ENCODE measurements around the gene WNT5B. TPM values are rescaled to one million over a fixed set of nuclear protein-coding genes. Genes with fewer than 3 reads are reported as not detected.
A peak's percentile ranks its signal among the peaks of the same experiment; 100 is the strongest.
"Not testable (repeated sequence)": the region's sequence is repeated elsewhere in the genome, so short reads cannot be mapped to it uniquely, and the experiment has no call there.

The WNT5B gene
- total and polyA plus RNA-seq, 5 donors from 2014 or later: not detected

DNA sequence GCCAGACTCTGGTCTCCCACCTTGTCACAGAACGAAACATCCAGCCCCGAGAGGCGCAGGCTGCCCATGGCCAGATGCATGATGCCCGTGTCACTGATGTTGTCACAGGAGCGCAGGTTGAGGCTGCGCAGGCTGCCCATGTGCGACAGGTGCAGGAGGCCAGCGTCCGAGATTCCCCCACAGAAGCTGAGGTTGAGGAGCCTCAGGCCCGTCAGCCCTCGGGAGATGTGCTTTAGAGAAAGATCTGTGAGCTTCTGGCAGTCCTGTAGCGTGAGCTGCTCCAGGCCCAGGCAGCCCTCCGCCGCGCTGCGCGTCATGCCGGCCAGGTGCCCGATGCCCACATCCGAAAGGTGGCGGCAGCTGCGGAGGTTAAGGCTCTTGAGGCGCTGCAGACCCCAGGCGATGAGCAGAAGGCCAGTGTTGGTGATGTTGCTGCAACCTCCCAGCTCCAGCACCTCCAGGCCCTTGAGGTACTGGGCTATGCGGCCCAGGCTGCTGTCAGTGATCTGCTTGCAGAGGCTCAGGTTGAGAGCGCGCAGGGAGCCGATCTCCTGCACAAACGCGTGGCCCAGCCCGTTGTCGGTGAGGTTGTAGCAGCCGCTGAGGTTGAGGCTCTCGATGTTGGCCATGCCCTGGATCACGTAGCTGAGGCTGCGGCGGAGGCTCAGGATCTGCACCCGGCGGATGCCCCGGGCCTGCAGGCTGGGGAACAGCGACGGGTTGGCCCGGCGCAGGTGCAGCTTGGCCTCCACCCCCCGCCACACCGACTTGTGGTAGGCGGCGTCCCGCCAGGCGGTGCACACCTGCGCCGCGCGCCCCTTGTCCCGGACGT is 35.6 kb upstream of the WNT5B start:
- peak overlapping the region; percentile 71 to 93 (median 74) for H3K27ac Mint-ChIP-seq
- peak overlapping the region; percentile 90 for H3K4me3 ChIP-seq (ENCODE audit: low read depth, low read length)
- H3K4me1 Mint-ChIP-seq: peaks cover 16 to 59% (median 50%) of the 10 kb centered on the region in 4 donors
- peak; percentile 25 to 35 for ATAC-seq (ENCODE audit: low read depth in 2 of 2)
- H3K27me3 Mint-ChIP-seq: no peaks in the 10 kb centered on the region
- H3K36me3 ChIP-seq (ENCODE audit: control insufficient read depth, insufficient read depth, low read length): no peaks in the 10 kb centered on the region
- H3K27me3 ChIP-seq (ENCODE audit: control insufficient read depth, insufficient read depth, low read length): no peaks in the 10 kb centered on the region
- peaks cover 9% of the 10 kb centered on the region for H3K36me3 Mint-ChIP-seq
- peaks cover 0 to 2% (median 0%) of the 10 kb centered on the region in 7 donors for H3K9me3 Mint-ChIP-seq
- peak; percentile 52 to 75 (median 66) for DNase-seq
- H3K4me3 Mint-ChIP-seq: peak overlapping the region; percentile 95 to 97 (median 96)
- H3K9me3 ChIP-seq (ENCODE audit: control insufficient read depth in 2 of 2, low read length in 2 of 2): no peaks in the 10 kb centered on the region
- peak overlapping the region; percentile 74 for H3K27ac ChIP-seq (ENCODE audit: insufficient read depth, low read length, poor library complexity, severe bottlenecking)
- peaks cover 58% of the 10 kb centered on the region for H3K4me1 ChIP-seq (ENCODE audit: control insufficient read depth, insufficient read depth, low read length, poor library complexity, severe bottlenecking)

GRCh38 chr12:1594006-1594260 is 35.1 kb upstream of the WNT5B start:
- Mint-ChIP-seq H3K27ac (peak overlapping the region in 1 of 3 donors; percentile 74), H3K36me3 (peaks cover 9% of the 10 kb centered on the region)
- no peak for ATAC-seq (ENCODE audit: low read depth in 2 of 2)

DNA sequence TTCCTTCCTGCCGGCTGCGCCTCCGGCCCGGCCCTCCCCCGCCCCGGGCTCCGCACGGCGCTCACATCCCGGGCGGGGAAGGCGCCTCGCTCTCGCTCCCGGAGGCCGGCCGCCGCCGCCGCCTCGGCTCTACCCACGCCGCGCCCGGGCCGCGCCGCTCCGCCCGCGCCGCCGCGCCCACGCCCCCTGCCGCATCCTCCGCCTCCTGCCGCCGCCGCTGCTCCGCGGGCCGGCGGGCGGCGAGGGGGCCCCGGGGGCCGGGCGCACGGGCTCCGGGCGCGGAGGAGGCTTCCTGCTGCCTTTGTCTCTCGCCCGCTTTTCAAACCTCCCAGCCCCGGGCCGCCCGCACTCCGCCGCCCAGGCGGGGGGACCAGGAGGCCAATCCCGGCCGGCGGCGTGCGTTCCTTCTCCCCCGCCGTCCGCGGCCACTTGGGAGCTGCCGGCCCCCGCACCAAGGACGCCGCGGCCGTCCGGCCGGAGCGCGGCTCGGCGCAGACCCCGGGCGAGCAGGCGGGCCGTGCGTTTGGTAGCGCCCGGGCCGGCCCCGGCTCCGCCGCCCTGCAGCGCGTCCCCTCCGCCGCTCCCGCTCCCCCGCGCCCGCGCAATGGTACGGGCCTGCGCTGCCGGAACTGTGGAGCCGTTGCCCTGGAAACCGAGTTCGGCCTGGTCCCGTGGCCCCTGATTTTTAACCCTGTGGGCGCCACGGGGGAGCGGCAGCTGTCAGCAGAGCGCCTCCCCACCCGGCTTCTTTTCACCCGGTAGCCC is 34.6 kb upstream of the WNT5B start, which contains the start of gene FBXL14:
Gene FBXL14, minus strand, starts transcription at position 321 of the 765 bp plus-strand sequence. CDS start 515 bp downstream, outside the sequence.
- Histone ChIP-seq H3K4me1 (ENCODE audit: control insufficient read depth, insufficient read depth, low read length, poor library complexity, severe bottlenecking) (peaks cover 48% of the 10 kb centered on the region), H3K27me3 (ENCODE audit: control insufficient read depth, insufficient read depth, low read length) (no peaks in the 10 kb centered on the region), H3K9me3 (ENCODE audit: control insufficient read depth in 2 of 2, low read length in 2 of 2) (no peaks in the 10 kb centered on the region), H3K4me3 (ENCODE audit: low read depth, low read length) (peak within 1 kb of the TSS; percentile 90), H3K36me3 (ENCODE audit: control insufficient read depth, insufficient read depth, low read length) (no peaks in the 10 kb centered on the region), H3K27ac (ENCODE audit: insufficient read depth, low read length, poor library complexity, severe bottlenecking) (peak within 1 kb of the TSS; percentile 81)
- Mint-ChIP-seq H3K27me3 (no peaks in the 10 kb centered on the region), H3K27ac (peak within 1 kb of the TSS; percentile 94 to 99 (median 97)), H3K9me3 (peaks cover 0 to 2% (median 0%) of the 10 kb centered on the region in 7 donors), H3K4me1 (peaks cover 12 to 48% (median 41%) of the 10 kb centered on the region in 4 donors), H3K4me3 (peak within 1 kb of the TSS; percentile 95 to 97 (median 96)), H3K36me3 (peaks cover 9% of the 10 kb centered on the region)
- DNase-seq (peak; percentile 84 to 93 (median 91)), ATAC-seq (ENCODE audit: low read depth in 2 of 2) (peak; percentile 73)

More at GRCh38 chr12:1594006-1594260, 35.1 kb upstream of the WNT5B start:
- Histone ChIP-seq H3K4me1 (ENCODE audit: control insufficient read depth, insufficient read depth, low read length, poor library complexity, severe bottlenecking) (peaks cover 53% of the 10 kb centered on the region), H3K9me3 (ENCODE audit: control insufficient read depth in 2 of 2, low read length in 2 of 2) (no peaks in the 10 kb centered on the region), H3K4me3 (ENCODE audit: low read depth, low read length) (peak overlapping the region; percentile 90), H3K27ac (ENCODE audit: insufficient read depth, low read length, poor library complexity, severe bottlenecking) (peak overlapping the region; percentile 74), H3K36me3 (ENCODE audit: control insufficient read depth, insufficient read depth, low read length) (no peaks in the 10 kb centered on the region), H3K27me3 (ENCODE audit: control insufficient read depth, insufficient read depth, low read length) (no peaks in the 10 kb centered on the region)
- Mint-ChIP-seq H3K27me3 (no peaks in the 10 kb centered on the region), H3K4me1 (peaks cover 12 to 53% (median 44%) of the 10 kb centered on the region in 4 donors), H3K4me3 (peak overlapping the region; percentile 95 to 97 (median 96)), H3K9me3 (peaks cover 0 to 2% (median 0%) of the 10 kb centered on the region in 7 donors)
- DNase-seq: no peak

GRCh38 chr12:1595026-1595561 is 33.9 kb upstream of the WNT5B start:
- no peaks in the 10 kb centered on the region for H3K27me3 ChIP-seq (ENCODE audit: control insufficient read depth, insufficient read depth, low read length)
- peak overlapping the region; percentile 76 for H3K4me3 ChIP-seq (ENCODE audit: low read depth, low read length)
- peaks cover 6% of the 10 kb centered on the region for H3K36me3 Mint-ChIP-seq
- peak overlapping the region; percentile 94 to 99 (median 97) for H3K27ac Mint-ChIP-seq
- H3K4me1 Mint-ChIP-seq: peaks cover 12 to 42% (median 35%) of the 10 kb centered on the region in 4 donors
- peak overlapping the region; percentile 91 to 97 (median 96) for H3K4me3 Mint-ChIP-seq
- no peaks in the 10 kb centered on the region for H3K9me3 ChIP-seq (ENCODE audit: control insufficient read depth in 2 of 2, low read length in 2 of 2)
- DNase-seq (no peak), ATAC-seq (ENCODE audit: low read depth in 2 of 2) (no peak)
- peaks cover 0 to 2% (median 0%) of the 10 kb centered on the region in 7 donors for H3K9me3 Mint-ChIP-seq
- H3K36me3 ChIP-seq (ENCODE audit: control insufficient read depth, insufficient read depth, low read length): no peaks in the 10 kb centered on the region
- H3K27me3 Mint-ChIP-seq: no peaks in the 10 kb centered on the region
- H3K27ac ChIP-seq (ENCODE audit: insufficient read depth, low read length, poor library complexity, severe bottlenecking): peak overlapping the region; percentile 81
- H3K4me1 ChIP-seq (ENCODE audit: control insufficient read depth, insufficient read depth, low read length, poor library complexity, severe bottlenecking): peaks cover 42% of the 10 kb centered on the region

DNA sequence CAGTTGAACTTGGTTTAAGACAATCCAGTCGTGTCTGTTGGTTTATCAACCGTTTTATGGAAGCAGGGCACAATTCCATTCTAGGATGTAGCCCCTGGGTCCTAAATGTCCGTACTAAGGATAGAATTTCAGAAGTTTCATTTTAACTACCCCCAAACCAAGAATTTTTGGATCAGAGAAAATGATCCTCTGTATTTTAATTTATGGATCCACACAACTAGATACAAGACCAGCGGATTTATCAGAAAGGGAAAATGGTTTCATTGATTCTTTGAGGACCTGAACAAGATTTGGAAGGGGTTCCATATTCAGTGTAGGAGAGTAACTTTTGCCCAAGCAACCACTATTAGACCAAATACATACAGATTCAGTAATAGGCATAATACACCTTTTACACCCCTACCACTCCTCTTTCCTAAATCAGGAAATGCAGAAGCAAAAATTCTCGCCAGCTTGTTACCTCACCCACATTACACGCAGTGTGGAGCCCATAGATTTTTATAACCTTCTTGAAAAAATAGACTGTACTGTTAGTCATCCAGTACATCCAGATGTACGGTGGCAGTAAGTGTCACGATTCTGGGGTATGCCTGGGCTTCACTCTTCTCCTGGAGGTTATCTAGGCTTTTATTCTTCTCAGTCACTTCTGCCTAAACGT is 33.2 kb upstream of the WNT5B start:
- Histone ChIP-seq H3K27ac (ENCODE audit: insufficient read depth, low read length, poor library complexity, severe bottlenecking) (peak overlapping the region; percentile 81), H3K9me3 (ENCODE audit: control insufficient read depth in 2 of 2, low read length in 2 of 2) (no peaks in the 10 kb centered on the region), H3K36me3 (ENCODE audit: control insufficient read depth, insufficient read depth, low read length) (no peaks in the 10 kb centered on the region), H3K27me3 (ENCODE audit: control insufficient read depth, insufficient read depth, low read length) (no peaks in the 10 kb centered on the region), H3K4me1 (ENCODE audit: control insufficient read depth, insufficient read depth, low read length, poor library complexity, severe bottlenecking) (peaks cover 35% of the 10 kb centered on the region), H3K4me3 (ENCODE audit: low read depth, low read length) (peak overlapping the region; percentile 76)
- Mint-ChIP-seq H3K36me3 (peaks cover 2% of the 10 kb centered on the region), H3K27me3 (no peaks in the 10 kb centered on the region), H3K9me3 (peaks cover 0 to 2% (median 0%) of the 10 kb centered on the region in 7 donors), H3K27ac (peak overlapping the region; percentile 94 to 99 (median 97)), H3K4me3 (peak overlapping the region; percentile 53 to 97 (median 94)), H3K4me1 (peaks cover 14 to 37% (median 29%) of the 10 kb centered on the region in 4 donors)
- ATAC-seq (ENCODE audit: low read depth in 2 of 2): no peak
- DNase-seq: no peak

DNA sequence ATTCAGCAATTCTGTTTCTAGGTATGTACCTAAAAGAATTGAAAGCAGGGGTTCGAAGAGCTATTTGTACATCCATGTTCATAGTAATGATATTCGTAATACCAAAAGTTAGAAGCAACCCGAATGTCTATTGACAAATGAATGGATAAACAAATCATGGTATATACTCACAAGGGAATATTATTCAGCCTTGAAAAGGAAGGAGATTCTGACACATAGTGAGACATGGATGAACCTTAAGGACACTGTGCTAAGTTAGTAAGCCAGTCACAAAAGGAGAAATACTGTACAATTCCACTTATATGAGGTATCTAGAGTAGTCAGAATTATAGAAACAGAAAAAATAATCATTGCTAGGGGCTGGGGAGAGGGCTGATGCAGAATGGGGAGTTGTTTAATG is 30.3 kb upstream of the WNT5B start:
- Histone ChIP-seq H3K4me1 (ENCODE audit: control insufficient read depth, insufficient read depth, low read length, poor library complexity, severe bottlenecking) (peaks cover 24% of the 10 kb centered on the region), H3K27ac (ENCODE audit: insufficient read depth, low read length, poor library complexity, severe bottlenecking) (no peak overlapping the region), H3K36me3 (ENCODE audit: control insufficient read depth, insufficient read depth, low read length) (no peaks in the 10 kb centered on the region), H3K9me3 (ENCODE audit: control insufficient read depth in 2 of 2, low read length in 2 of 2) (no peaks in the 10 kb centered on the region), H3K27me3 (ENCODE audit: control insufficient read depth, insufficient read depth, low read length) (no peaks in the 10 kb centered on the region), H3K4me3 (ENCODE audit: low read depth, low read length) (no peak overlapping the region)
- no peaks in the 10 kb centered on the region for H3K36me3 Mint-ChIP-seq
- H3K4me1 Mint-ChIP-seq: peaks cover 12 to 41% (median 18%) of the 10 kb centered on the region in 4 donors
- H3K27ac Mint-ChIP-seq: no peak overlapping the region
- DNase-seq (no peak), ATAC-seq (ENCODE audit: low read depth in 2 of 2) (no peak)
- no peaks in the 10 kb centered on the region for H3K27me3 Mint-ChIP-seq
- H3K4me3 Mint-ChIP-seq: peak overlapping the region in 2 of 4 donors; percentile 29 to 52
- H3K9me3 Mint-ChIP-seq: peaks cover 0 to 4% (median 0%) of the 10 kb centered on the region in 7 donors

GRCh38 chr12:1602706-1603105 is 26.3 kb upstream of the WNT5B start:
- peaks cover 23% of the 10 kb centered on the region for H3K4me1 ChIP-seq (ENCODE audit: control insufficient read depth, insufficient read depth, low read length, poor library complexity, severe bottlenecking)
- H3K36me3 Mint-ChIP-seq; H3K36me3 ChIP-seq (ENCODE audit: control insufficient read depth, insufficient read depth, low read length); H3K9me3 Mint-ChIP-seq; ATAC-seq (ENCODE audit: low read depth in 2 of 2); H3K9me3 ChIP-seq (ENCODE audit: control insufficient read depth in 2 of 2, low read length in 2 of 2); H3K27me3 Mint-ChIP-seq; H3K27me3 ChIP-seq (ENCODE audit: control insufficient read depth, insufficient read depth, low read length); H3K4me3 ChIP-seq (ENCODE audit: low read depth, low read length); DNase-seq; H3K27ac ChIP-seq (ENCODE audit: insufficient read depth, low read length, poor library complexity, severe bottlenecking): not testable (repeated sequence)
- H3K4me3 Mint-ChIP-seq: peak overlapping the region; percentile 40 to 96 (median 75)
- peak overlapping the region; percentile 97 to 100 (median 98) for H3K27ac Mint-ChIP-seq
- peaks cover 16 to 40% (median 18%) of the 10 kb centered on the region in 4 donors for H3K4me1 Mint-ChIP-seq
